Measurements from ENCODE around the gene EMILIN3.

DNA sequence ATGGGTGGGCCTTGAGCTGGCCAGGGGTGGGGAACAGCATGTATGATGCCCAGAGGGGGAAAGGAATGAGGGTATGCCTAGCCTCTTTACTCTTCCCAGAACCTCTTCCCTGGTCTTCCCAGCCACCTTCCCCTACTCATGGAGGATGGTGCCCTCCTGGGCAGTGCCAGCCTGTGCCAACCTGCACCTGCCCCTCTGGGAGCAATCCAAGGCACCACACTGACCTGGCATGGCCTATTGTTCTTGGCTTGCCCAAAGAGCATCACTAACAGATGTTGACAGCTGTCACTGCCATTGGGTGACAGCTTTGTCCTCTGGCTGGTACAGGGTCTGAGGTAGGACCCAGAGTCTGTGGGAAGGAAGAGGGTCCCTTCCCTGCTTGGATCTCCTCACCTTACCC lies 13.1 kb downstream of the EMILIN3 start:
- TF ChIP-seq, protein P1, sequence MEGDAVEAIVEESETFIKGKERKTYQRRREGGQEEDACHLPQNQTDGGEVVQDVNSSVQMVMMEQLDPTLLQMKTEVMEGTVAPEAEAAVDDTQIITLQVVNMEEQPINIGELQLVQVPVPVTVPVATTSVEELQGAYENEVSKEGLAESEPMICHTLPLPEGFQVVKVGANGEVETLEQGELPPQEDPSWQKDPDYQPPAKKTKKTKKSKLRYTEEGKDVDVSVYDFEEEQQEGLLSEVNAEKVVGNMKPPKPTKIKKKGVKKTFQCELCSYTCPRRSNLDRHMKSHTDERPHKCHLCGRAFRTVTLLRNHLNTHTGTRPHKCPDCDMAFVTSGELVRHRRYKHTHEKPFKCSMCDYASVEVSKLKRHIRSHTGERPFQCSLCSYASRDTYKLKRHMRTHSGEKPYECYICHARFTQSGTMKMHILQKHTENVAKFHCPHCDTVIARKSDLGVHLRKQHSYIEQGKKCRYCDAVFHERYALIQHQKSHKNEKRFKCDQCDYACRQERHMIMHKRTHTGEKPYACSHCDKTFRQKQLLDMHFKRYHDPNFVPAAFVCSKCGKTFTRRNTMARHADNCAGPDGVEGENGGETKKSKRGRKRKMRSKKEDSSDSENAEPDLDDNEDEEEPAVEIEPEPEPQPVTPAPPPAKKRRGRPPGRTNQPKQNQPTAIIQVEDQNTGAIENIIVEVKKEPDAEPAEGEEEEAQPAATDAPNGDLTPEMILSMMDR (IDR thresholded peaks at IDR 0.05 in 4 of 5, conservative IDR thresholded peaks at IDR 0.05 in 1 of 5): no peak
- no peak for TF ChIP-seq POLR2A (IDR thresholded peaks at IDR 0.05)
